Measurements from ENCODE around the gene TFF3.

The TFF3 gene

DNA sequence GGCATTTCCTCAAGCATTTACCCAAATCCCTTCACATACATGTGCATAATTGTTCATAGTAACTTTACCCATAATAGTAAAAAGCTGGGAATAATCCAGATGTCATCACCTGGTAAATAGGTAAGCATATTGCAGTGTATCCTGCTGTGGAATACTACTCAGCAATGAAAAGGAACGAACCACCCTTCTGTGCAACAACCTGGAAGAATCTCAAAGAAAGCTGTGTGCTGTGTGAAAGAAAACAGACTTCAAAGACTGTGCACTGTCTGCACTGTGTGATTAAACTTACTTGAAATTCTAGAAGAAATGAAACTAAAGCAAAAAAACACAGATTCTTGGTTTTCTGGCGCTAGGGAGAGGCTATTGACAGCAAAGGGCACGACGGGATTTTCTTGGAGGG, 22.1 kb upstream of the TFF3 start:
- DNase-seq (ENCODE audit: low spot score), result no peak
- in situ Hi-C loops (cut with MboI; ENCODE audit: low sequenced_read_pairs, unreplicated experiment), result no loop called here
- TF ChIP-seq, protein P1, sequence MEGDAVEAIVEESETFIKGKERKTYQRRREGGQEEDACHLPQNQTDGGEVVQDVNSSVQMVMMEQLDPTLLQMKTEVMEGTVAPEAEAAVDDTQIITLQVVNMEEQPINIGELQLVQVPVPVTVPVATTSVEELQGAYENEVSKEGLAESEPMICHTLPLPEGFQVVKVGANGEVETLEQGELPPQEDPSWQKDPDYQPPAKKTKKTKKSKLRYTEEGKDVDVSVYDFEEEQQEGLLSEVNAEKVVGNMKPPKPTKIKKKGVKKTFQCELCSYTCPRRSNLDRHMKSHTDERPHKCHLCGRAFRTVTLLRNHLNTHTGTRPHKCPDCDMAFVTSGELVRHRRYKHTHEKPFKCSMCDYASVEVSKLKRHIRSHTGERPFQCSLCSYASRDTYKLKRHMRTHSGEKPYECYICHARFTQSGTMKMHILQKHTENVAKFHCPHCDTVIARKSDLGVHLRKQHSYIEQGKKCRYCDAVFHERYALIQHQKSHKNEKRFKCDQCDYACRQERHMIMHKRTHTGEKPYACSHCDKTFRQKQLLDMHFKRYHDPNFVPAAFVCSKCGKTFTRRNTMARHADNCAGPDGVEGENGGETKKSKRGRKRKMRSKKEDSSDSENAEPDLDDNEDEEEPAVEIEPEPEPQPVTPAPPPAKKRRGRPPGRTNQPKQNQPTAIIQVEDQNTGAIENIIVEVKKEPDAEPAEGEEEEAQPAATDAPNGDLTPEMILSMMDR (IDR thresholded peaks at IDR 0.05; ENCODE audit: borderline replicate concordance, control extremely low read depth, extremely low read depth, insufficient read depth, missing control alignments), result no peak

DNA sequence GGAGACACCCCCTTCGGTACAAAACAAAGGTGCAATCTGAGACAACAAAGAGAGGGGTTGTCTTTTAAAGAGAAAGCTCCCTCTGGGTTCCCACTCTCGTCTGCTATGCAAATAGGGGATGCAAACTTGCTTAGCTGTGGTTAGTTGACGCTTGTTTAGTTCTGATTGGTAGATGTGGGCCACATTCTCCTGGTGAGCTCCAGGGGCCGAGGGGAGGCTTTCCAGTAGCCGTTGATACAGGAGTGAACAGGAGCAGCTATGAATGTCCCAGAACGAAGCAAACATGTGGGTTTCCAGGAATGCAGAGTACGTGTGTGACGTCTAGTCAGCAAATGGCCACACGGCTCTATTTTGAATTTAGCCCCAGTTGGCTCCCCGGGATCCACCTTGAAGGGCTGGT, 20.8 kb upstream of the TFF3 start:
- in situ Hi-C loops (cut with MboI; ENCODE audit: low sequenced_read_pairs, unreplicated experiment), result no loop called here
- TF ChIP-seq, protein P1 (IDR thresholded peaks at IDR 0.05; ENCODE audit: borderline replicate concordance, control extremely low read depth, extremely low read depth, insufficient read depth, missing control alignments), result no peak
- no peak for DNase-seq (ENCODE audit: low spot score)

DNA sequence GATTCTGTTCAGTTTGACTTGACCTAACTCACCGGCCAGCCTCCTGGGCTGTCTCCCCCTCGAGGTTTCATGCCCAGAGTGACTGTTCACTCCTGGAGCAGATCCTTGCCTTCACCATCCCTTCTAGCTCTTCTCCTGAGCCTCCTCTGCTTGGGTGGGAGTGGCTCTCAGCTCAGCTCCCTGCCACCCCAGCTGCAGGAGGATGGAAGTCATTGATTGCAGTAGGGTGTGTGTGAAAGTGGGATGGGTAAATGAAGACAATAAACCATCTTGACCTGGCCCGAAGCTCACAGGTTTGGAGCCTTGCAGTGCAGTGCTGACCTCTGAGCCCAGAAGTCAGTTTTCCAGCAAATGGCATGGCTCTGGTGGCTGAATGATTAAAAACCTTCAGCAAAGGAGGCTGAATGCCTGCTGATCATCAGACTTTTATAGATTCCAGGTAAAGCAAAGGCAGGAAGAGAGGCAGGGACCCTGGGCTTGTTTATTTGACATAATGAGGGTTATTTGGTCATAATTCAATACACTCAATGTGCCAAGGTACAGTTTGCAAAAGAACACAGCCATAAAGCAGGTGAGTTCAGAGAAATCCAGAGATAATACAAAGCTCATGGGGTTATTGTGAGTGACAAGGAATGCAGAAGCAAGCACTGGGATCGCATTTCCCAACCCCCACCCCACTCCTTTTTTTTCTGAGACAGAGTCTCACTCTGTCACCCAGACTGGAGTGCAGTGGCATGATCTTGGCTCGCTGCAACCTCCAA, 17.5 kb upstream of the TFF3 start:
- in situ Hi-C loops (cut with MboI; ENCODE audit: low sequenced_read_pairs, unreplicated experiment), result no loop called here
- no peak for DNase-seq (ENCODE audit: low spot score)
- TF ChIP-seq, protein P1 (IDR thresholded peaks at IDR 0.05; ENCODE audit: borderline replicate concordance, control extremely low read depth, extremely low read depth, insufficient read depth, missing control alignments), result no peak

DNA sequence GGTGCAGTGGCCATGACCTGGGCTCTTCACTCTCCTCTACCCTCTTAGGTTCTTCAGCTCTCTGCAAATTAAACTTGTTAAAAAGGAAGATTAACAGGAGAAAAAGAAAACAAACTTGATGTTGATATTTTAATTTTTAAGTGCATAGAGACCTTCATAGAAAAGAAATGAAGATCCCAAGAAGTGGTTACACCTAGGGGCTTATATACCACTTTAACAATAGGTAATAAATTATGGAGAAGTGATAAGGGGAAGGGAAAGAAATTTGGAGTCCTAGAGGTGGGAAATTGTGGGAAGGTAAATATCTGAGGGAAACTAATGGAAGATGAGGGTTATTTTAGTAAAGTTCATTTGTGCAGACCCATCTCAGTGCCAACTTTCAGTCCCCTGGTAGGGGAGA, 16.5 kb upstream of the TFF3 start:
- in situ Hi-C loops (cut with MboI; ENCODE audit: low sequenced_read_pairs, unreplicated experiment), result no loop called here
- TF ChIP-seq, protein P1 (IDR thresholded peaks at IDR 0.05; ENCODE audit: borderline replicate concordance, control extremely low read depth, extremely low read depth, insufficient read depth, missing control alignments), result no peak
- DNase-seq (ENCODE audit: low spot score), result no peak

DNA sequence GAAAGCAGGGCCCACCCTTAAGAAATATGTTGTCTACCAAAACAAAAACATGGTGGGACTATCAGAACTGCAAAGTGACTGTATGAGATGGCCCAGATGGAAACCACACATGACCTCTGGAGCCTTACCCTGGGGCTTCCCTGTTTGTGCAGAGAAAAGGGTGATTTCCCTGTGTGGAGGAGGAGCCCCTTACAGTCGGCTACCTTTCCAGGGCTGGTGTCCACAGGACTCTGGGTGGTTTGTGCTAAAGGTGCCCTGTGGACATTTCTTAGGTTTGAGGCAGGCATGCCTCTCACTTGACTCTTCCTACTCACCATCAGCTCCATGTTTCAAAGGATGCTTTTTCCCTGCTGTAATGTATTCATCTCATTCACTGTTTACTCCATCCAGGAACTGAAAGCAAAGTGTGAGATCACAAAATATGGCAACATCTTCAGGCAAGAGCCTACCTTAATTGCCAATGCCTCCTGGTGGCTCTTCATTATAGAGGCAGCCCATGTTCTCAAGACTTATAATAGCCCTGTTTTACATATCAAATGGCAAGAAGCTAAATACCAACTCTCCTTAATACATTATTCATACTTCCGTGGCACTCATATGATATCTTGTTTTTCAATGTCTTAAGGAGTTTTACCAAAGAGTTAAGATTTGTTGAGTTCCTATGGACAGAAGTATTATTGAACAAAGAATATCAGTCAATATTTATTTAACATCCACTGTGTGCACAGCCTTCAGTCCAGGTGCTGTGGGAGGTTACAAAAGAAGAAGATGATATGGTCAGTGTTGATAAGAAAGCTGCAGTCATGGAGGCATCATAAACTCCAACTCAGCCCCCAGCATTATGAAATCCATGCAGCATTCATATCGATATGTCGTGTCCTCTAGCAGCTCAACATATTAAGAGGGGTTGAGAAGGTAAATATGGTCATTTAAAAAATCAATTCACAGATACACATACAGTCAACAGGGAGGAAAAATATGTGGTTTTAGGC, 15.5 kb upstream of the TFF3 start:
- peak; percentile 53 for DNase-seq (ENCODE audit: low spot score)
- in situ Hi-C loops (cut with MboI; ENCODE audit: low sequenced_read_pairs, unreplicated experiment), result no loop called here
- TF ChIP-seq, protein P1 (IDR thresholded peaks at IDR 0.05; ENCODE audit: borderline replicate concordance, control extremely low read depth, extremely low read depth, insufficient read depth, missing control alignments), result no peak

DNA sequence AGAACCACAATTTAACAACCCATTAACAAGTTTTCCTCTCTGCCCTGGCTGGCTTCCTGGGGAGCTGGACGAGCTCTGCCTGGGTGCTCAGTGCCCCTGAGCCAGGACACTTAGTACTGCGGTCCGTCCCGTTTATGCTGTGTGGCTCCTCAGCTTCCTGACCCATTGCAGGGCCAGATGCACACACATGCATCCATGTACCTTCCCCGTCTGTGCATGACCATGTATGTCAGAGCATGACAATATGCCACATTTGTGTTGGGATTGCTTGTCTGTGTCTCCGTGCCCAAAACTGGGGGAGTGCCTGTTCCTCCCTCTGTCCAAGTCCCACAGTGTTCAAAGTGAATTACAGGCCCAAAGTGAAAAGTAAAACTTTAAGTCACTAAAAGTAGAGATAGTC, 9.7 kb upstream of the TFF3 start:
- TF ChIP-seq, protein P1 (IDR thresholded peaks at IDR 0.05; ENCODE audit: borderline replicate concordance, control extremely low read depth, extremely low read depth, insufficient read depth, missing control alignments), result no peak
- in situ Hi-C loops (cut with MboI; ENCODE audit: low sequenced_read_pairs, unreplicated experiment), result no loop called here
- no peak for DNase-seq (ENCODE audit: low spot score)

Measured in GM13976 (cell line).